ENCODE measurements around the gene AVL9.

GRCh38 chr7:32524631-32525030 is 29.3 kb downstream of the AVL9 start:
- TF ChIP-seq ZBTB4 (CRISPR knock-in tag; IDR thresholded peaks at IDR 0.05; ENCODE audit: borderline replicate concordance) (no peak), ZBTB33 (CRISPR knock-in tag; IDR thresholded peaks at IDR 0.05) (no peak), MEIS1 (CRISPR knock-in tag; IDR thresholded peaks at IDR 0.05; ENCODE audit: borderline replicate concordance) (no peak), MAX (IDR thresholded peaks at IDR 0.05) (no peak), EZH2 (conservative IDR thresholded peaks at IDR 0.05; ENCODE audit: low read depth, low read length) (no peak), ZNF263 (CRISPR knock-in tag; IDR thresholded peaks at IDR 0.05) (no peak), FOXP4 (CRISPR knock-in tag; IDR thresholded peaks at IDR 0.05) (no peak), ZNF484 (CRISPR knock-in tag; IDR thresholded peaks at IDR 0.05; ENCODE audit: borderline replicate concordance, low read depth) (no peak), PAX8 (CRISPR knock-in tag; IDR thresholded peaks at IDR 0.05; ENCODE audit: borderline replicate concordance) (no peak), ZMYM4 (CRISPR knock-in tag; IDR thresholded peaks at IDR 0.05) (no peak), HDAC2 (CRISPR knock-in tag; IDR thresholded peaks at IDR 0.05) (no peak), AGO1 (IDR thresholded peaks at IDR 0.05; ENCODE audit: low read depth, low read length, poor library complexity, severe bottlenecking) (no peak), MAZ (IDR thresholded peaks at IDR 0.05; ENCODE audit: borderline replicate concordance, low read depth, low read length) (no peak), MAZ (CRISPR knock-in tag; IDR thresholded peaks at IDR 0.05; ENCODE audit: low read depth) (no peak), ZNF18 (CRISPR knock-in tag; IDR thresholded peaks at IDR 0.05; ENCODE audit: insufficient replicate concordance) (no peak)

Data from HepG2 (cell line).